ENCODE measurements around the gene VWDE. TPM values are rescaled to one million over a fixed set of nuclear protein-coding genes. Genes with fewer than 3 reads are reported as not detected.
"Not testable (repeated sequence)": the region's sequence is repeated elsewhere in the genome, so short reads cannot be mapped to it uniquely, and the experiment has no call there.

Gene VWDE
- total RNA-seq, 1 experiment from 2014 or later, result 13.7 TPM

GRCh38 chr7:12407652-12408051 is 4.0 kb upstream of the VWDE start:
- H3K27me3 ChIP-seq (ENCODE audit: insufficient read depth, low read length); H3K4me3 ChIP-seq (replicated peaks in 1 of 2; ENCODE audit: low read depth in 1 of 2, low read length in 2 of 2); BruUV-seq (replicated peaks); H2AFZ ChIP-seq (ENCODE audit: low read depth, low read length, poor library complexity, severe bottlenecking); DNase-seq (ENCODE audit: low read depth, low spot score); ATAC-seq; intact Hi-C loops (cut with micrococcal nuclease); H3K79me2 ChIP-seq (ENCODE audit: insufficient read depth, low read length); CTCF ChIA-PET; H3K4me2 ChIP-seq (ENCODE audit: low read length); H3K36me3 ChIP-seq (ENCODE audit: control insufficient read depth in 1 of 2, insufficient read depth in 2 of 2, low read length in 2 of 2); H3K9me2 ChIP-seq (ENCODE audit: insufficient read depth); POLR2A ChIA-PET; H3K9ac ChIP-seq (ENCODE audit: low read length); H3K4me1 ChIP-seq (ENCODE audit: control insufficient read depth in 1 of 2, insufficient read depth in 2 of 2, low read length in 2 of 2); H4K20me1 ChIP-seq (ENCODE audit: insufficient read depth); RAD21 ChIA-PET (ENCODE audit: low non-redundant PET in 1 of 2, low total read pairs in 2 of 2, uncharacterized antibody in 2 of 2, unreplicated experiment in 2 of 2); H3K27ac ChIP-seq (ENCODE audit: low read depth, low read length); H3K9me3 ChIP-seq (ENCODE audit: control insufficient read depth in 1 of 2, insufficient read depth in 1 of 2, low read depth in 1 of 2, low read length in 2 of 2): not testable (repeated sequence)

DNA sequence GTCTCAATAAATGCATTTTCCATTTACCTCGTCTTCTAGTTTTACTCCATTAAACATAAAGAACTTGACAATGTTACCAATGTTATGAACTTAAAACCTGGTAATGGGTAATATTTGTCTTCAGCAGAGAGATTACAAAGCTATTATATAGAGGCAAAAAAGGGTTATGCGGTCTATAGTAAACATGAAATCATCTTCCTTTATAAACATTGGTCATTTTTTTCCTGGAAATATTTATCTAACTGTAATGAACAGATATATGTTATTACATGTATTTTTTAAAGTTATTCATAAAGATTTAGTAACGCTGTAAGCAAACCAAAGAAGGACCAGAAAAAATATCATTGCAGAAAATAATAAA is 1.3 kb downstream of the VWDE start:
- peak overlapping the region; percentile 75 to 78; a peak in 3 of 4 replicates for H3K4me3 ChIP-seq (replicated peaks in 1 of 2; ENCODE audit: low read depth in 1 of 2, low read length in 2 of 2)
- H3K36me3 ChIP-seq (ENCODE audit: control insufficient read depth in 1 of 2, insufficient read depth in 2 of 2, low read length in 2 of 2), result peaks cover 0 to 5% of the 10 kb centered on the region in 2 experiments; a peak in 1 of 4 replicates
- H3K79me2 ChIP-seq (ENCODE audit: insufficient read depth, low read length), result peaks cover 60% of the 10 kb centered on the region
- ChIA-PET RAD21 (ENCODE audit: low non-redundant PET in 1 of 2, low total read pairs in 2 of 2, uncharacterized antibody in 2 of 2, unreplicated experiment in 2 of 2) (no interaction called here), CTCF (interaction anchor here (1.1 kb wide), 1 partner anchor 86 kb away, joined by 3 read pairs; no protein-coding TSS in a partner anchor), POLR2A (no interaction called here)
- H3K4me2 ChIP-seq (ENCODE audit: low read length), result peak overlapping the region; percentile 97
- peaks cover 7 to 15% of the 10 kb centered on the region in 2 experiments for H3K4me1 ChIP-seq (ENCODE audit: control insufficient read depth in 1 of 2, insufficient read depth in 2 of 2, low read length in 2 of 2)
- peak overlapping the region; percentile 84; the same call in 1 of the 2 replicates for H3K9ac ChIP-seq (ENCODE audit: low read length)
- peaks cover 6 to 15% of the 10 kb centered on the region in 2 experiments; a peak in 1 of 4 replicates for H3K9me3 ChIP-seq (ENCODE audit: control insufficient read depth in 1 of 2, insufficient read depth in 1 of 2, low read depth in 1 of 2, low read length in 2 of 2)
- H3K27me3 ChIP-seq (ENCODE audit: insufficient read depth, low read length), result no peaks in the 10 kb centered on the region
- ATAC-seq, result no peak
- no peaks in the 10 kb centered on the region for H3K9me2 ChIP-seq (ENCODE audit: insufficient read depth)
- H3K27ac ChIP-seq (ENCODE audit: low read depth, low read length), result no peak overlapping the region; the same call in 1 of the 2 replicates
- H4K20me1 ChIP-seq (ENCODE audit: insufficient read depth), result no peaks in the 10 kb centered on the region
- no peak overlapping the region for H2AFZ ChIP-seq (ENCODE audit: low read depth, low read length, poor library complexity, severe bottlenecking)
- DNase-seq (ENCODE audit: low read depth, low spot score), result no peak
- intact Hi-C loops (cut with micrococcal nuclease), result no loop called here
- no TSS peak for BruUV-seq (replicated peaks)
- TF ChIP-seq EZH2phosphoT487 (IDR thresholded peaks at IDR 0.05; ENCODE audit: borderline replicate concordance), result no peak
- TF ChIP-seq MAX (IDR thresholded peaks at IDR 0.05), result no peak
- no peak for TF ChIP-seq ZFX (IDR thresholded peaks at IDR 0.05)
- TF ChIP-seq, protein P1, sequence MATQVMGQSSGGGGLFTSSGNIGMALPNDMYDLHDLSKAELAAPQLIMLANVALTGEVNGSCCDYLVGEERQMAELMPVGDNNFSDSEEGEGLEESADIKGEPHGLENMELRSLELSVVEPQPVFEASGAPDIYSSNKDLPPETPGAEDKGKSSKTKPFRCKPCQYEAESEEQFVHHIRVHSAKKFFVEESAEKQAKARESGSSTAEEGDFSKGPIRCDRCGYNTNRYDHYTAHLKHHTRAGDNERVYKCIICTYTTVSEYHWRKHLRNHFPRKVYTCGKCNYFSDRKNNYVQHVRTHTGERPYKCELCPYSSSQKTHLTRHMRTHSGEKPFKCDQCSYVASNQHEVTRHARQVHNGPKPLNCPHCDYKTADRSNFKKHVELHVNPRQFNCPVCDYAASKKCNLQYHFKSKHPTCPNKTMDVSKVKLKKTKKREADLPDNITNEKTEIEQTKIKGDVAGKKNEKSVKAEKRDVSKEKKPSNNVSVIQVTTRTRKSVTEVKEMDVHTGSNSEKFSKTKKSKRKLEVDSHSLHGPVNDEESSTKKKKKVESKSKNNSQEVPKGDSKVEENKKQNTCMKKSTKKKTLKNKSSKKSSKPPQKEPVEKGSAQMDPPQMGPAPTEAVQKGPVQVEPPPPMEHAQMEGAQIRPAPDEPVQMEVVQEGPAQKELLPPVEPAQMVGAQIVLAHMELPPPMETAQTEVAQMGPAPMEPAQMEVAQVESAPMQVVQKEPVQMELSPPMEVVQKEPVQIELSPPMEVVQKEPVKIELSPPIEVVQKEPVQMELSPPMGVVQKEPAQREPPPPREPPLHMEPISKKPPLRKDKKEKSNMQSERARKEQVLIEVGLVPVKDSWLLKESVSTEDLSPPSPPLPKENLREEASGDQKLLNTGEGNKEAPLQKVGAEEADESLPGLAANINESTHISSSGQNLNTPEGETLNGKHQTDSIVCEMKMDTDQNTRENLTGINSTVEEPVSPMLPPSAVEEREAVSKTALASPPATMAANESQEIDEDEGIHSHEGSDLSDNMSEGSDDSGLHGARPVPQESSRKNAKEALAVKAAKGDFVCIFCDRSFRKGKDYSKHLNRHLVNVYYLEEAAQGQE (IDR thresholded peaks at IDR 0.05; ENCODE audit: low read depth), result no peak
- no peak for TF ChIP-seq EGR1 (IDR thresholded peaks at IDR 0.05; ENCODE audit: low read depth)
- TF ChIP-seq YY1 (IDR thresholded peaks at IDR 0.05; ENCODE audit: extremely low read depth, insufficient replicate concordance, low read depth, low read length), result no peak
- no peak for TF ChIP-seq POLR2A (IDR thresholded peaks at IDR 0.05; ENCODE audit: borderline replicate concordance, extremely low read depth, insufficient read depth, insufficient read length)
- TF ChIP-seq, protein P2, sequence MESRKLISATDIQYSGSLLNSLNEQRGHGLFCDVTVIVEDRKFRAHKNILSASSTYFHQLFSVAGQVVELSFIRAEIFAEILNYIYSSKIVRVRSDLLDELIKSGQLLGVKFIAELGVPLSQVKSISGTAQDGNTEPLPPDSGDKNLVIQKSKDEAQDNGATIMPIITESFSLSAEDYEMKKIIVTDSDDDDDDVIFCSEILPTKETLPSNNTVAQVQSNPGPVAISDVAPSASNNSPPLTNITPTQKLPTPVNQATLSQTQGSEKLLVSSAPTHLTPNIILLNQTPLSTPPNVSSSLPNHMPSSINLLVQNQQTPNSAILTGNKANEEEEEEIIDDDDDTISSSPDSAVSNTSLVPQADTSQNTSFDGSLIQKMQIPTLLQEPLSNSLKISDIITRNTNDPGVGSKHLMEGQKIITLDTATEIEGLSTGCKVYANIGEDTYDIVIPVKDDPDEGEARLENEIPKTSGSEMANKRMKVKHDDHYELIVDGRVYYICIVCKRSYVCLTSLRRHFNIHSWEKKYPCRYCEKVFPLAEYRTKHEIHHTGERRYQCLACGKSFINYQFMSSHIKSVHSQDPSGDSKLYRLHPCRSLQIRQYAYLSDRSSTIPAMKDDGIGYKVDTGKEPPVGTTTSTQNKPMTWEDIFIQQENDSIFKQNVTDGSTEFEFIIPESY (IDR thresholded peaks at IDR 0.05; ENCODE audit: extremely low read depth, insufficient replicate concordance, low read length), result no peak
- no peak for TF ChIP-seq SIN3A (IDR thresholded peaks at IDR 0.05; ENCODE audit: low read depth)
- no peak for TF ChIP-seq RAD21 (IDR thresholded peaks at IDR 0.05; ENCODE audit: low read depth)
- no peak for TF ChIP-seq SRF (IDR thresholded peaks at IDR 0.05; ENCODE audit: low read depth)
- TF ChIP-seq CBX3 (IDR thresholded peaks at IDR 0.05; ENCODE audit: low read depth), result no peak
- TF ChIP-seq CEBPB (IDR thresholded peaks at IDR 0.05; ENCODE audit: low read depth), result no peak
- TF ChIP-seq EZH2 (IDR thresholded peaks at IDR 0.05), result no peak
